Gastroesophageal sphincter (tissue), 3 donors: ENCODE measurements around the gene CLCN2.

Source experiments
- POLR2A ChIP-seq, 2 donors: fragments of 450-650 bp; IDR thresholded peaks; one replicate each; pipeline ENCODE4 v1.6.1; 2017; ENCODE audit warnings: antibody characterized with exemption in 2 of 2, mild to moderate bottlenecking in 2 of 2, moderate library complexity in 1 of 2
- TF ChIP-seq, protein P1 (sequence below), 4 experiments: fragments of 200-600 bp in 2 of 4; fragments of 450-650 bp in 2 of 4; sonication (generic) in 1 of 4; IDR thresholded peaks; one replicate each; pipeline ENCODE4 v1.5.1; 2017 to 2019; ENCODE audit warnings: antibody characterized with exemption in 4 of 4, mild to moderate bottlenecking in 2 of 4, moderate library complexity in 2 of 4

- TF ChIP-seq, protein P1, sequence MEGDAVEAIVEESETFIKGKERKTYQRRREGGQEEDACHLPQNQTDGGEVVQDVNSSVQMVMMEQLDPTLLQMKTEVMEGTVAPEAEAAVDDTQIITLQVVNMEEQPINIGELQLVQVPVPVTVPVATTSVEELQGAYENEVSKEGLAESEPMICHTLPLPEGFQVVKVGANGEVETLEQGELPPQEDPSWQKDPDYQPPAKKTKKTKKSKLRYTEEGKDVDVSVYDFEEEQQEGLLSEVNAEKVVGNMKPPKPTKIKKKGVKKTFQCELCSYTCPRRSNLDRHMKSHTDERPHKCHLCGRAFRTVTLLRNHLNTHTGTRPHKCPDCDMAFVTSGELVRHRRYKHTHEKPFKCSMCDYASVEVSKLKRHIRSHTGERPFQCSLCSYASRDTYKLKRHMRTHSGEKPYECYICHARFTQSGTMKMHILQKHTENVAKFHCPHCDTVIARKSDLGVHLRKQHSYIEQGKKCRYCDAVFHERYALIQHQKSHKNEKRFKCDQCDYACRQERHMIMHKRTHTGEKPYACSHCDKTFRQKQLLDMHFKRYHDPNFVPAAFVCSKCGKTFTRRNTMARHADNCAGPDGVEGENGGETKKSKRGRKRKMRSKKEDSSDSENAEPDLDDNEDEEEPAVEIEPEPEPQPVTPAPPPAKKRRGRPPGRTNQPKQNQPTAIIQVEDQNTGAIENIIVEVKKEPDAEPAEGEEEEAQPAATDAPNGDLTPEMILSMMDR (IDR thresholded peaks at IDR 0.05) = no peak
- no peak for TF ChIP-seq POLR2A (IDR thresholded peaks at IDR 0.05)
Measured at GRCh38 chr3:184321666-184322065, 39.7 kb downstream of the CLCN2 start.
